HG03064 (cell line): ENCODE results near the gene ULK2.
"Not testable (repeated sequence)": the region's sequence is repeated elsewhere in the genome, so short reads cannot be mapped to it uniquely, and the experiment has no call there.

ENCODE experiments used
- ATAC-seq: cut with Tn5 transposase; IDR thresholded peaks from one replicate; pipeline ENCODE4 v1.9.1; 2021; ENCODE audit warnings: low read depth; ENCODE audit not compliant: unreplicated experiment

The ULK2 gene

DNA sequence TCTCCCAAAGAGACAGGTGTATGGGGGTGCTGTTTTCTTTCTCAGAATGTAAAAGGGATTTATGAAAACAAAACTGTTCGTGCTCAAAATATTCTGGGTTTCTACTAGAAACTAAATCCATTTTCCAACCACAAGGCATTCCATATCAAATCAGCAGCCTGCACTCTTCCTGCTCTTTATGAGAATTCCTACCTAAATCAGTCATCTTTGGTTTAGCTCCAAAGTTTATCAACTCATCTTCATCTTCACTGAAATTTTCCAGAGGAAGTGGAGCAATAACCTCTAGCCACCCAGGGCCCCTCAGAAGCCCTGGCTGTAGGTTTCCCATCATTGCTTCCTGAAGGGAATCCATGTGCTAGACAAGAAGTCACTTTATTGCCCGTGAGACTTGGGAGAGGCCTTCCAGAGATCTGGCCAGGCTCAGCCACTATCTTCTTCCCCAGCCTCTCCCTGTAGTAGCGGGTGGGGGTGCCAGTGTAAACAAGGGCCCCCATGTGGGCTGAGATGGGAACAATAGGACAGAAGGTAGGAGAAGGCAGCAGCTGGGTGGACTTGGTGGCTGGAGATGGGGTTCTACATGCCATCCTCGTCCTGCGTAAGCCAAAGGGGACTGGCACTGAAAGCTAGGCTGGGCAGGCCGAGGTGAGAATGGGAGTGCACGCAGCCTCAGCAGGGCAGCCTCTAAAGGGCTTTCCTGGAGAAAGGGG, 97.6 kb downstream of the ULK2 start:
- ATAC-seq: no peak

DNA sequence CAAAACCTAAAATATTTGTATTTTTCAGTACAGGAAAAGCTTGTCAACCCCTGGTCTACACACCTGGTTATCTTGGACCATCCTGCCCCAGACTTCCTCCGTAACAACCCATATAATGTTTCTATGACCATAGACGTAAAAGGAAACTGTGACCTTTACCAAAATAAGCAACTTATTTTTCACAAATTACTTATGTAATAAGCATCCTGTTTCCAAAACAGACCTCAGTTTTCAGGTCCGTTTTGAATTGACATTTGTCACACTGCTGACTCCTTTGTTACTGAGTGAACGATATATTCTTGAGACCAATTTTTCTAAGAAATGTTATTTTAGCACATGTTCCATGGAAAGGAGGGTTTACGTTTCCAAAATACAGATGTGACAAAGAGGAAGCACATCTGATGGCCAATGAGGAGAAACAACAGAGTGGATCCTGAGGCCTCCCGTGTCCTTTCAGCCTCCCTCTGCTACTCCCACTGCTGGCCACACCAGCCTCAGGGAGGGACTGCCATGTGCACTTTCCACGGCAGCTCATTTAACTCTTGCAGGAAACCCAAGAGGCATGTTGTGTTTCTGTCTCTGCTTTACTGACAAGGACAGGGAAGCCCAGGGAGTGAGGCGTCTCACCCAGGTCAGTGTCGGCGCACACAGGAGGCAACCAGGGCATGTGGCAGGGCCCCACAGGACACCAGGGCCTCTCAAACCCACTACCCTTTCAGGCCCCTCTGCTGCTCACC, 99.5 kb downstream of the ULK2 start:
- ATAC-seq: no peak

DNA sequence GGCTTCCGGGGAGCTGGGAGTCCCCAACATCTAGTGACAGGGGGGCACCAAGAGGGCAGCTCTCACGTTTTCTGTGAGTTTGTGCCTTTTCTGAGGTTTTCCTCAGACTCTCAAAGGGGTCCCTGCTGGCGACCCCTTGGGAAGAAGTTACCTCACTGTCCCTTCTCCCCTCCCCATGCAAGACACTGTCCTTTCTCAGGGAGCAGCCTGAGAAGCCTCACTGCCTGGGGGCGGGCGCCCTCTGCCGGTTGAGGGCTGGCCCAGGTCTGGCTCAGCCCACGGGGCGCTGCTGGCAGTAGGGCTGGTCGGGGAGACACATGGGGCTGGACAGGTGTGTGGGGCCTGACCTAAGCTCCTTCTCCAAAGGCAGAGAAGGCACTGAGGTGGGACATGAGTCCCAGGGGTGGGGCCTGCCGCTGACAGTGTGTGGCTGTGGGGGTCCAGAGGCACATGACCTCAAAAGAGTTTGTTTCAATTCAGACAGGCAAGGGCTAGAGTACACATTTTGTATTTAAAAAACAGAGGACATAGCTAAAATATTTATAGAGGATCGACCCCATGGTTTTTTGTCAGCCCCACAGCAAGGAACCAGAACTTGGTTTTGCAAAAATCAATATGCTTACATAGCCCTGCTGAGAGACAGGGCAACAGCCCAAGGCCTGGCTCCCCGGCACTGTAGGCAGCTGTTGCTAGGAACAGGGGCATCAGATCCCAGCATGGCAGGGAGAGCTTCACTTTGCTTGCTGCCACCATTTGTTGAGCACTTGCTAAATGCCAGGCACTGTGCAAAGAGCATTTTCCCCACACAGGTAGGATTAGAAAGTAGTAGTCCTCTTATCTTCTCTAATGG, 101.1 kb downstream of the ULK2 start:
- ATAC-seq: no peak

DNA sequence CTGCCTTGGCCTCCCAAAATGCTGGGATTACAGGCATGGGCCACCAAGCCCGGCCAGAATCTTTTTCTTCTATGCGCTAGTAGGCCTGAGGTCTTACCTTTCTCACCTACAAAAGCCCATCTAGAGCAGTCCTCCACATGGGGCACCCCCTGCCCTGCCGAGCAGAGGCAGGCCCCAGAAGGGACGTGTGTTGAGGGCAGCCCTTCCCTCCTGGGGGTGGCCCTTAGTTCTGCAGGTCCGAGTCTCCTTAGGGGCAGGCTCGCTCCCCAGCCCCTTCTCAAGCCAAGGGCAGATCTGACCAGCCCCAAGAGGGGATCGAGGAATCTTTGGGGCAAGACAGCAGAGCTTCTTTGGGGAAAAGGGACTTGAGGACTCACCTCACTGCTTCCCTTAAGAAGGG, 101.7 kb downstream of the ULK2 start:
- ATAC-seq: no peak

DNA sequence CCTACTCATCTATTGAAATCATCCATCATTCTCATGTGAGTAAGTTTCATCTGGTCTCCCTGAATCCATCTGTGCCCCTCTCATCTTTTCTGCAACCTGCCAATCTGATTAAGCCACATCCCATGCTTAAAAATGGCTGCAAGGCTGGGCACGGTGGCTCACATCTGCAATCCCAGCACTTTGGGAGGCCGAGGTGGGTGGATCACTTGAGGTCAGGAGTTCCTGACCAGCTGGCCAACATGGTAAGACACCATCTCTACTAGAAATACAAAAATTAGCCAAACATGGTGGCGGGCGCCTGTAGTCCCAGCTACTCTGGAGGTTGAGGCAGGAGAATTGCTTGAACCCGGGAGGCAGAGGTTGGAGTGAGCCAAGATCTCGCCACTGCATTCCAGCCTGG, 103.7 kb downstream of the ULK2 start:
- ATAC-seq: not testable (repeated sequence)

DNA sequence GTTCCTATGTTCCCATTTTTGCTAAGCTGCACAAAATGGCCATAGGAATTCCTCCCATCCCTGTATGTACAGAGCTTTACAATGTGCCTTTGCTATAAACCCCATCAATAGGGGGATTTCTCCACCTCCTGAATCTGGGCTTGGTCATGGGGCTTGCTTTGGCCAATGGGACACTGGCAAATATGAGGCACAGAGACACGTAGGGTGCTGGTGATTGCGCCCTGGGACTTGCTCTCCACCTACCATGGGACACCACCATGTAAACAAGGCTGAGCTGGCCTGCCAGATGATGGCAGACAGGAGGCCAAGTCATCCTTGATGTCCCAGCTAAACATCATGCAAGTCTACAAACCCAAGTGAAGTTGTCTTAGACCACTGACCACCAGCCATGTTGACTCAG, 104.3 kb downstream of the ULK2 start:
- no peak for ATAC-seq

DNA sequence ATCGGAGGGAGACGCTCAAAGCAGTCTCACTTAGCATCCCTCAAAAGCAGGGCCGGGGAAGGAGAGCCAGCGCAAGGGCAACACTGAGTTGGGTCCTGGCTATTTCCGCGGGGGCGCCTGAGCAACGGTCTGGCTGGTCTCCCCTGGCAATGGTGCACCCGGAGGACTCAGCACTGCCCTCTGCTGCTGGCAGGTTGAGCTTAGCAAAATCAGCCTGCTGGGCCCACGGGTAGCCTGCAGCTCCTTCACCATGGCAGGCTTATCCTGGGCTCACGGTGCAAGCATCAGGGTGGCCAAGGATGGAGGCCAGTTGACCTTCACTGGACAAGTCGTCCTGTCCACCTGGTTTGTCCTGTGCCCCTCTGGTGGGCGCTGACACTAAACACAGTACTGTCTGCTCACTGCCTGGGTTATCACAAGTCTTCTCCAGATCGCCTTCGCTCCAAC, 105.2 kb downstream of the ULK2 start:
- ATAC-seq: no peak

DNA sequence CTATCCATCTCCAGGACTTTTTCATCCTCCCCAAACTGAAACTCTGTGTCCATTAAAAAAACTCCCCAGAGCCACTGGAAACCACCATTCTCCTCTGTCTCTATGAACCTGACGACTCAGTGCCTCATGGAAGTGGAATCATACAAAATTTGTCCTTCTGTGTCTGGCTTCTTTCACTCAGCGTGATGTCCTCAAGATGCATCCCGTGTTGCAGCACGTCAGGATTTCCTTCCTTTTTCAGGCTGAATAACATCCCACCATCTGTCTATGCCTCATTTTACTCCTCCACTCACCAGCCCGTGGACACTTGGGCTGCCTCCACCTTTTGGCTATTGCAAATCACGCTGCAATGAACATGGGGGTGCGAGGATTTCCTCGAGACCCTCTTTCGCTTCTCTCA, 107.0 kb downstream of the ULK2 start:
- no peak for ATAC-seq

DNA sequence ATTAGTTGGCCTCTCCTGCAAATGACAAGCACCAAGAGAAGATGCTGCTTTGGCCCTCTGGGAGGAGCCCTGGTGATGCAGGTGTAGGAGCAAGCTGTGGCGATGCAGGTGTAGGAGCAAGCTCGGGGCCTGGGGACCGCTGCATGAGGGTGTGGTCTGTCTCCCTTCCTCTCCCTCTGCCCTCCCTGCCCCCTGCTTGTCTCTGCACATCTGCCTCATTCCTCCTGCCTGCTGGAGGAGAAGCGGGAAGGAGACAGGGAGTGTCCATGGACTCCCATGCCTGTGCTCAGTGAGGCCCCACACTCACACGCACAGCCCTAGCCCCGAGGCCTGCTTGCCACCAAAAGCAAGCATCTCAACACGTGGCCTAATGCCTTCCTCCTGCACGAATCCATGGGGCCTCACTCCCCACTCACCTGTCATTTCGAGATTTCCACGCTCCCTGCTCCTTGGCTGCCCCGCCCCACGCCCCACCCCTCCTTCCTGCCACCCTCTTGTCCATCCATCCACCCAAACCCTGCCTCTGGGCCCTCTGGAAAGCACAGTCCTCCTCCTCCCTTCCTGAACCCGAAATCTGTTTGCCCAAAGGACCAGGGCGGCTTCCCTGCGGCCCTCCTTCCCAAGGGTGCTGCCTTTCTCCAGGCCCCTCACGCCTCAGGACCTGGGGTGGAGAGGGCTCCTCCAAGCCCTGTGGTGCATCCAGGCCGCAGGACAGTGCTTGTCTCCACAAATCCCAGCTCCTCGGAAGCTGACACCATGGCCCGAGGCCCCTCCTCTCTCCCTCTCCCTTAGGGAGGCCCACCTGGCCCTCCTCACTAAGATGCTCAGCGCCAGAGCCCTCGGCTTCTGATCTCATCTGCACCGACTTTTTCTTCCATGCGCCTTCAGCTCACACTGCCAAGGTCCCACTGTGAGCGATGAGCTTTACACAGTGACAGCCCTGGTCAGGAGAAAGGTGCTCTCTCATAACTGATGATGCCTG, 107.9 kb downstream of the ULK2 start:
- ATAC-seq: no peak

DNA sequence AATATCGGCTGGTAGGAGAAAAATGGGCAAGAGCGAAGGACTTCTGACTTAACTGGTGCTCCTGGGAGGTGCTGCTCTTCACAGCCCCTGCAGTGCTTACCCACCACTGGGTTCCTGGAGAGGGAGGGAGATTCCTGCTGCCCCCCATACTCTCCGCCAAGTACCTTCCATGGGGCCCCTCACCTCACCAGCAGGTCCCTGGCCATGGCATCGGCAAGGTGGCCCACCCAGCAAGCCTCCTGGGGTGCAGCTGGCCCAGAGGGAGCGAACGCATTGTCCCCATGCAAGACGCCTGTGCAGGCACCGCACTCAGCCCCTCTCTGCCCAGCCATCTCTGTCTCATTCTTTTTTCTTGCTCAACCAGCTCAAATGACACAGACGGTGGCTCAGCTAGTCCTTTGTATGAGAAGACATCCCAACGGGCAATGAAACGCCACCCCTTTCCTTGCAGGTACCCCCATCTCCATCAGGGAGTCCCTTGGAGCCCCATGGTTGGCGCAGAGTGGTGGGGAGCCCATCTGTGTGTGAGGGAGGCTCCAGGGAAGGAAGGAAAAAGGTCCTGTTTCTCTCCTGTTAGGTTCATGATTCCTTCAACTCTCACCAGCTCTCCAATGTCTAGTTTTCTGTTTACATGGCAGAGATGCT, 110.1 kb downstream of the ULK2 start:
- no peak for ATAC-seq

DNA sequence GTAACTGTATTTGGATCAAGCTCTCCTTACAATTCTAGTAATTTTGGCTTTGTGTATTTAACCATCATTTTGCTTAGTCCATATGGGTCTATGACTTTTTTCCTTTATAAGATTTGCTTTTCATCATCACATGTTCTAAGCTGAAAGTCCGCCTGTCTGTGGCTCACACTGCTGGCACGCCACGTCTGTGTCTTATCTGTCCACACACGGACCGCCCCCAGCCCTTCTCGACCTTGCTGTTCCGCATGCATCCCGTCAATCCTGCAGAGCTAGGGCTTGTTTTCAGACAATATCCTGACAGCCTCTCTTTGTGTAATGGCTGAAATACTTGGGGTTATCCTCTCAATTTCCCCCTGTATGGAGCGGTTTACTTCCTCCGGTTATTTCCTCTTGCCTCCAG, 111.2 kb downstream of the ULK2 start:
- ATAC-seq: no peak

DNA sequence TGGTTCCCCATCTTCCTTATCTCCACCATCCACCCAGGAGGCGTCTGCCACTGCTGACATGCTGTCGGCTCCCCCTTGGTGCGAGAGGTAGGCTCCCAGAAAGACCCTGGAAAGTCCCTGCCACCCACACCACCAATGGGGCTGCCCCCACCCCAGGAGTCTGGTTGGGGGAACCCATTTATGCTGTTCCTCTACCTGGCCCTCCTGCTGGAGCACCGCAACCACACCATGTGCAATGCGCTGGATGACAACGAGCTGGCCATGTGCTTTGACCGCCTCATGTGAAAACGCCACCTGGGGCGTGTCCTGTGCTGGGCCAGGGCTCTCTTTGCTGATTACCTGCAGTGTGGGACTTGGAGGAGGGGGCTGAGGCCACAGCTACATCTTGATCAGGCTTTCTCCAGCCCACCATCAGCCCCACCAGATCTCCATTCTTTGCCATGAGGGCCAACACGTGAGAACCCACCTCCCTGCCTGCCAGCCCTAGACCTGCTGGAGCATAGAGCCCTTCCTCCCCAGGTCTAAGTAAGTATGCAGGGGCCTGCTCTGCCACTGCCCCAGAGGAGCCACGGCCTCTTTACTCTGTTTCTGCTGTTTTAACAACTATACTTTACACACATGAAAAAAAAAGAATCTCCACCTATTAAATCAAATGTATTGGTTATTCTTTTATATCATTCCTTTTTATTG, 111.8 kb downstream of the ULK2 start:
- no peak for ATAC-seq

DNA sequence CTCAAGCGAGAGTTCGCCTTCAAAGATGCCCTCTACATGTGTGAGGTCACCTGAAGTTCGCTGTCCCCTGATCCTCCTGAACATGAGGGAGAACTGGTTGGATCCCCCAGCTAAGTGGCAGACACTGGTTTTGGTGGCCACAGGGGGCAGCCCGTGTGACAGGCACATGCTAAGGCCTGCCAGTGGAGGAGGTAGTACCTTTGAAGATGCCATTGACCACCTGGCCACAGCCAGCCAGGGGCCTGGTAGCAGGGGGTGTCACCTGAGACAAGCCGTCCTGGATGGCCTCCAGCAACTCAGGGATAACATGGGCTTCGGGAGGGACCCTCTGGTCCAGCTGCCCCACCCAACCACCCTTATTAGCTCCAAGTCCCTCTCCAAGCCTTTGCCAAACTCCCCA, 112.3 kb downstream of the ULK2 start:
- no peak for ATAC-seq

DNA sequence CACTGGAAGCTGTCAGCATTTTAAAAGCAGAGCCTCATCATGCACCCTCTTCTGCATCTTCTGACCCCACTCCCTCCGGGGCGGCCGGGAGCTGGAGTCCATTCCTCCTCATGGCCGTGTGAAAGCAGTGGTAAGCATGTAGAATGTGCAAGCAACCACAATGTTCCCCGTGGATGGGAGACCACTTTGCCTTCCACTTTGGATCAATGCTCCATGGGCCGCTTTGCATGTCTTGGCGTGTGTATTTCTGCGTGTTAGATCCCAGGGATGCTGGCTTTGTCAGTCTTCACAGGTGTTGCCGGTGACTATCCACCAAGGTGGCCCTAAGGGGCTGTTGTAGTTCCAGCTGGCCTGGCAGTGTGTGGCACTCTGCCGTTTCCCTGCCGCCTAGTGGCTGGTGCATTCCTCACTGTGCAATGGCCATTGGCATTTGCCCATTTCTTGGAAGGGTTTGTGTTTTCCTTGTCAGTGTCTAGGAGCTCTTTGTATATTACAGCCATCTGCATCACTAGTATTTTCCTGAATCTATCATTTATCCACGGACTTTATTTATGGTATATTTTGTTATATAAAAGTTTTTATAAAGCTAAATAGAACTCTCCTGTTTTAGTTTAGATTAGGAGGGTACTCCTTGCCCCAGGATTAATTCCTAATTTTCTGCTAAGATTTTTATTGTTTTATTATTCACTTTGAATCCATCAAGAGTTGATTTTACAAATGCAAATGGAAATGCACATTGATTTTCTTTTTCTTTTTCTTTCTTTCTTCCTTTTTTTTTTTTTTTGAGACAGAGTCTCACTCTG, 113.9 kb downstream of the ULK2 start:
- ATAC-seq: no peak

DNA sequence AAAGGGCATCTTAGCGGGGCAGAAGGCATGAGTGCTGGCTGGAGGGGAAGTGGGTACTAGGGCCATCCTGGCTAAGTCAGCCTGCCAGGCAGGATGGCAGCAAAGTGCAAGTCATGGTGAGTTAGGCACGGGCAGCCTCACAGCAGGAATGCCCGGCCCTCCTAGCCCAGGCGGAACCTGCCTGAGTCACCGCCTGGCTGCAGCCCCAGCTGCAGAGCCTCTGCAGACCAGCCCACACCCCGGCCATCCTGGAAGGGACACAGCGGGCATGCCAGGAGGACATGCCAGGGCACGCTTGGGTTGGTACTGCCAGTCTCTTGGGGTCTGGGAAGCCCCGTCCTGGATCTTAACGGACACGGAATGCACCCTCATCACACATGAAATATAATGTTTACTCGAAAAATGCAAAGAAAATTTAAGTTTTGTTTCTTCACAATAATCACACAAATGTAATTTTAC, 114.7 kb downstream of the ULK2 start:
- no peak for ATAC-seq

DNA sequence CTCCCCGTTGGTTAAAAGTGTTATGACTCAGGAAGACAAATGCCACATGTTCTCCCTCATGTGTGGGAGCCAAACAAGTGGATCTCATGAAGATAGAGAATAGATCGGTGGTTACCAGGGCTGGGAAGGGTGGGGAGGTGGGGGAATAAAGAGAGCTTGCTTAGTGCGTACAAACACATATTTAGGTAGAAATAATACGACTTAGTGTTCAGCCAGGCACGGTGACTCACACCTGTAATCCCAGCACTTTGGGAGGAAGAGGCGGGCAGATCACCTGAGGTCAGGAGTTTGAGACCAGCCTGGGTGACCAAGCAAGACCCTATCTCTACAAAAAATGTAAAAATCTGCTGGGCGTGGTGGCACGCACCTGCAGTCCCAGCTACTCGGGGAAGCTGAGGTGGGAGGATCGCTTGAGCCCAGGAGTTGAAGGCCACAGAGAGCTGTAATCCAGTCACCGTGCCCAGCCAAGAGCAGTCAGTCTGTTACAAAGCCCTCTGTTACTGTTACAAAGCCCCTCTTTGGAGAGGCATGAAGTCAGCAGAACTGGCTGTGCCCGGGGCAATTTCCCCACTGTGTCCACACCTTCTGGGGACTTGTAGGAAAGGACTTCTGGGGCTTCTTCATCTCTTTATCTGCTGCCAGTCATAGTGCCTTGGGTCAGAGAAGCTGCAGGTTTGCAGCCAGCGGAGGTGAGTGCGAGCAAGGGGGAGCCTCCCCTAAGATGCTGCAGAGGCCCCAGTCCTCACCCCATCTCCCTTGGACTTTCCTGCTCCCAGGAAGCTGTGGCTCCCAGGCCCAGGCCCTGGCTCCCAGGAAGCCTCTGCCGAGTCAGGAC, 115.3 kb downstream of the ULK2 start:
- ATAC-seq: no peak

DNA sequence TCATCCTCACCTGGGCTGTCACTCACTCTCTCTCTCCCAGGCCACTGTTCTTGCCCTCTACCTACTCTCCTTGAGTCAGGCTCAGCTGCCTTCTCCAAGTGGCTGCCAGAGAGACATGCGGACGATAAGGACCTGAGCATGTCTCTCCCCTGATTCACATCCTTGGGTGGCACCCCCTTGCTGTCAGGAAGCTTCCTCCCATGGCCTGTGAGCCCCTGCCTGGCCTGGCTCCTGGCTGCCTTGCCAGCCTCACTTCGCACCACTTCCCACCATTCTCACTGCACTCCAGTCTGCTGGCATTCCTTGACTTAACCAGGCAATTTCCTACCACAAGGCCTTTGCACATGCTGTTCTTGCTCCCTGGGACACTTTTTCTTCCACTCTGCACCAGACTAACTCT, 116.9 kb downstream of the ULK2 start:
- ATAC-seq: no peak
